K562 (cell line): Measurements from ENCODE around the gene TSGA10IP. TPM values are rescaled to one million over a fixed set of nuclear protein-coding genes. Genes with fewer than 3 reads are reported as not detected.

Experiments
- CEBPG ChIP-seq, 3 experiments: fragments of 200-800 bp in 1 of 3; sonication (Bioruptor generic) in 1 of 3; sonication (generic) in 1 of 3; formaldehyde crosslinking in 1 of 3; IDR thresholded peaks in 2 of 3; conservative IDR thresholded peaks in 1 of 3; 2 replicates each; pipeline versions ENCODE4 v1.6.1 to v1.8.0; 2016 to 2022; ENCODE audit warnings: missing compliant biosample characterization in 2 of 3, missing genetic modification characterization in 2 of 3, mild to moderate bottlenecking in 1 of 3, missing genetic modification reagents in 1 of 3
- ELF4 ChIP-seq: fragments of 450-650 bp; formaldehyde crosslinking; IDR thresholded peaks from 2 replicates; pipeline ENCODE4 v1.4.0; 2022; ENCODE audit warnings: missing genetic modification characterization
- FOXJ3 ChIP-seq: sonication (generic); formaldehyde crosslinking; IDR thresholded peaks from 2 replicates; pipeline ENCODE4 v1.4.0; 2020; ENCODE audit warnings: mild to moderate bottlenecking, missing genetic modification reagents
- HOXB6 ChIP-seq: fragments of 250-450 bp; sonication (Bioruptor Pico); IDR thresholded peaks from 2 replicates; pipeline ENCODE4 v1.5.1; 2022; ENCODE audit warnings: mild to moderate bottlenecking, borderline replicate concordance
- MAFK ChIP-seq: IDR thresholded peaks from 2 replicates; pipeline ENCODE4 v1.6.1; 2011; ENCODE audit warnings: low read length, improper control_type of control experiment
- MAX ChIP-seq: sonication (generic); formaldehyde crosslinking; IDR thresholded peaks from 2 replicates; pipeline ENCODE4 v1.9.0; 2022; ENCODE audit warnings: mild to moderate bottlenecking, missing genetic modification reagents
- MLLT1 ChIP-seq, 2 experiments: fragments of 450-650 bp; IDR thresholded peaks; 2 replicates each; pipeline ENCODE4 v1.6.1; 2016
- NFIX ChIP-seq: fragments of 250-450 bp; sonication (Bioruptor Pico); IDR thresholded peaks from 2 replicates; pipeline ENCODE4 v1.4.0; 2020; ENCODE audit warnings: low read depth, mild to moderate bottlenecking, moderate library complexity
- SAFB ChIP-seq: fragments of 200-400 bp; formaldehyde crosslinking; IDR thresholded peaks from 2 replicates; pipeline ENCODE4 v1.6.1; 2017; ENCODE audit warnings: low read depth, low read length, borderline replicate concordance
- SRF ChIP-seq, 2 experiments: fragments of 250-450, 450-650 bp in 1 of 2; sonication (Bioruptor Pico) in 1 of 2; sonication (generic) in 1 of 2; formaldehyde crosslinking; IDR thresholded peaks; 2 replicates each; pipeline versions ENCODE4 v1.5.0 to v1.5.1; 2020 to 2022; ENCODE audit warnings: mild to moderate bottlenecking in 1 of 2, missing genetic modification reagents in 1 of 2
- TCF3 ChIP-seq: sonication (generic); formaldehyde crosslinking; IDR thresholded peaks from 2 replicates; pipeline ENCODE4 v1.4.0; 2020; ENCODE audit warnings: mild to moderate bottlenecking, missing genetic modification reagents
- TEAD4 ChIP-seq, 2 experiments: sonication (generic) in 1 of 2; formaldehyde crosslinking in 1 of 2; IDR thresholded peaks; 2 replicates each; pipeline versions ENCODE4 v1.6.1 to v1.8.0; 2012 to 2022; ENCODE audit warnings: borderline replicate concordance in 1 of 2, inconsistent platforms in 1 of 2, low read length in 1 of 2, mild to moderate bottlenecking in 1 of 2, missing genetic modification reagents in 1 of 2
- WHSC1 ChIP-seq: IDR thresholded peaks from one replicate; pipeline ENCODE4 v1.6.1; 2012; ENCODE audit warnings: low read length, control low read depth, inconsistent platforms
- XRCC5 ChIP-seq: fragments of 200-400 bp; formaldehyde crosslinking; IDR thresholded peaks from 2 replicates; pipeline ENCODE4 v1.6.1; 2017; ENCODE audit warnings: low read depth, mild to moderate bottlenecking, low read length
- polyA plus RNA-seq, 8 experiments: library from polyadenylated mRNA; depleted of rRNA in 4 of 8; stranded (reverse) in 5 of 8; unstranded in 3 of 8; fragments of >200 nt; fragmentation: Nextera tagmentation in 2 of 8; fragmentation: Illumina TruSeq in 1 of 8; extraction: Ambion mirVana in 2 of 8; extraction: Trizol in 1 of 8; gene quantifications; 2 replicates each; pipeline versions ENCODE4 v1.2.1 to v1.2.3, GENCODE V29; 2011 to 2014; ENCODE audit warnings: inconsistent platforms in 1 of 8, missing spikeins in 1 of 8
- total RNA-seq, 7 experiments: library from RNA; depleted of rRNA in 6 of 7; stranded (reverse); fragments of >200 nt in 6 of 7; fragmentation: Illumina TruSeq in 2 of 7; extraction: Trizol in 2 of 7; gene quantifications; 2 replicates each; pipeline versions ENCODE4 v1.2.1 to v1.2.3, GENCODE V29; 2011 to 2021; ENCODE audit warnings: low replicate concordance in 1 of 7

The TSGA10IP gene
- total and polyA plus RNA-seq, 9 of the 15 experiments (the other 6 are each of a cell fraction or from before 2014, with no cell fraction given), result not detected

- no peak for TF ChIP-seq MLLT1 (IDR thresholded peaks at IDR 0.05)
- TF ChIP-seq NFIX (CRISPR knock-in tag), result no peak
- TF ChIP-seq FOXJ3 (CRISPR knock-in tag), result 0 out of 2 replicates have a peak, but pooled peaks have one; percentile 34
- TF ChIP-seq MAFK, result no peak
- peak; percentile 54 for TF ChIP-seq TEAD4 (IDR thresholded peaks at IDR 0.05; ENCODE audit: low read length)
- no peak for TF ChIP-seq TEAD4 (CRISPR knock-in tag; IDR thresholded peaks at IDR 0.05; ENCODE audit: borderline replicate concordance)
- peak; percentile 46 for TF ChIP-seq TCF3 (CRISPR knock-in tag)
- TF ChIP-seq HOXB6 (CRISPR knock-in tag), result no peak
- no peak for TF ChIP-seq ELF4 (CRISPR knock-in tag)
- TF ChIP-seq WHSC1, result no peak
- no peak for TF ChIP-seq XRCC5
- TF ChIP-seq CEBPG (CRISPR knock-in tag; IDR thresholded peaks at IDR 0.05), result 0 out of 2 replicates have a peak, but pooled peaks have one; percentile 14
- TF ChIP-seq CEBPG (tag; conservative IDR thresholded peaks at IDR 0.05 in 1 of 2, IDR thresholded peaks at IDR 0.05 in 1 of 2), result no peak
- no peak for TF ChIP-seq SAFB
- peak in 1 of 2 experiments; percentile 23; a peak in 1 of 4 replicates for TF ChIP-seq SRF (CRISPR knock-in tag; IDR thresholded peaks at IDR 0.05)
- peak; percentile 45; the same call in 1 of the 2 replicates for TF ChIP-seq MAX (CRISPR knock-in tag)
- TF ChIP-seq, all 486 proteins: peak for 9
Observed at GRCh38 chr11:65997286-65997685, 52.0 kb downstream of the TSGA10IP start (continued).
